Left ventricle myocardium inferior (tissue), 1 donor: ENCODE data around the gene FKBP15. TPM values are rescaled to one million over a fixed set of nuclear protein-coding genes. Genes with fewer than 3 reads are reported as not detected.

Source experiments
- DNase-seq: peaks from one replicate; pipeline ENCODE4 v3.0.0-alpha.2; 2020
- H3K27ac ChIP-seq: fragments of 200-600 bp; replicated peaks from 2 replicates; pipeline ENCODE4 v1.8.0; 2021
- H3K27me3 ChIP-seq: fragments of 200-600 bp; 2 replicates; pipeline ENCODE4 v1.8.0; 2021; ENCODE audit warnings: low read depth
- H3K36me3 ChIP-seq: fragments of 200-600 bp; 2 replicates; pipeline ENCODE4 v1.8.0; 2021
- H3K4me1 ChIP-seq: fragments of 200-600 bp; 2 replicates; pipeline ENCODE4 v1.8.0; 2021
- H3K4me3 ChIP-seq: fragments of 200-600 bp; 2 replicates; pipeline ENCODE4 v1.8.0; 2021; ENCODE audit warnings: mild to moderate bottlenecking, moderate library complexity
- H3K9me3 ChIP-seq: fragments of 200-600 bp; replicated peaks from 2 replicates; pipeline ENCODE4 v1.8.0; 2021
- CTCF ChIP-seq: fragments of 200-600 bp; IDR thresholded peaks from 2 replicates; pipeline ENCODE4 v1.8.0; 2021; ENCODE audit warnings: antibody characterized with exemption, mild to moderate bottlenecking, borderline replicate concordance
- intact Hi-C: fragments of 100-400 bp; cut with micrococcal nuclease; formaldehyde crosslinking; loops from one replicate; pipeline ENCODE4 v1.11.0; 2022
- total RNA-seq: library from RNA; stranded (reverse); fragmentation: NEBNext Ultra II Directional; extraction: Animal tissue kit (Norgen Biotek cat#: 25700); gene quantifications from one replicate; pipeline ENCODE4 v1.2.1, GENCODE V29; 2021
- donor health status: DM: no; HTN: yes; CAD: no; lungs with severe emphysema.

The FKBP15 gene
- total RNA-seq, 1 donor from 2014 or later, result 19.0 TPM

GRCh38 chr9:113266174-113266573 is 45.1 kb upstream of the FKBP15 start:
- TF ChIP-seq CTCF, result no peak
- peaks cover 70% of the 10 kb centered on the region for H3K36me3 ChIP-seq

GRCh38 chr9:113261917-113262671 is 41.0 kb upstream of the FKBP15 start:
- intact Hi-C loops, result no loop called here
- no peak for DNase-seq
- no peaks in the 10 kb centered on the region for H3K27me3 ChIP-seq
- no peaks in the 10 kb centered on the region for H3K9me3 ChIP-seq
- H3K36me3 ChIP-seq, result peaks cover 70% of the 10 kb centered on the region
- H3K4me1 ChIP-seq, result no peaks in the 10 kb centered on the region
- TF ChIP-seq CTCF, result no peak
- no peak overlapping the region for H3K27ac ChIP-seq
- no peak overlapping the region for H3K4me3 ChIP-seq

More at GRCh38 chr9:113266174-113266573, 45.1 kb upstream of the FKBP15 start:
- Histone ChIP-seq H3K27ac (no peak overlapping the region), H3K4me3 (no peak overlapping the region), H3K4me1 (peaks cover 10% of the 10 kb centered on the region), H3K27me3 (no peaks in the 10 kb centered on the region), H3K9me3 (no peaks in the 10 kb centered on the region)
- intact Hi-C loops, result no loop called here
- DNase-seq, result no peak

GRCh38 chr9:113258282-113258681 is 37.2 kb upstream of the FKBP15 start:
- H3K27me3 ChIP-seq, result no peaks in the 10 kb centered on the region
- no peaks in the 10 kb centered on the region for H3K9me3 ChIP-seq
- H3K27ac ChIP-seq, result no peak overlapping the region
- no peak overlapping the region for H3K4me3 ChIP-seq
- intact Hi-C loops, result no loop called here
- H3K4me1 ChIP-seq, result no peaks in the 10 kb centered on the region
- DNase-seq, result no peak
- no peak for TF ChIP-seq CTCF
- peaks cover 65% of the 10 kb centered on the region for H3K36me3 ChIP-seq

GRCh38 chr9:113257863-113258262 is 36.8 kb upstream of the FKBP15 start:
- H3K4me1 ChIP-seq, result no peaks in the 10 kb centered on the region
- no peak overlapping the region for H3K27ac ChIP-seq
- no peak for TF ChIP-seq CTCF
- H3K9me3 ChIP-seq, result no peaks in the 10 kb centered on the region
- H3K4me3 ChIP-seq, result no peak overlapping the region
- H3K27me3 ChIP-seq, result no peaks in the 10 kb centered on the region
- no peak for DNase-seq
- peaks cover 65% of the 10 kb centered on the region for H3K36me3 ChIP-seq
- intact Hi-C loops, result no loop called here

- H3K4me1 ChIP-seq, result no peaks in the 10 kb centered on the region
- peaks cover 6% of the 10 kb centered on the region for H3K9me3 ChIP-seq
- no peak overlapping the region for H3K27ac ChIP-seq
- no peaks in the 10 kb centered on the region for H3K27me3 ChIP-seq
- no peak for DNase-seq
- intact Hi-C loops, result no loop called here
- H3K4me3 ChIP-seq, result no peak overlapping the region
- peaks cover 42% of the 10 kb centered on the region for H3K36me3 ChIP-seq
- no peak for TF ChIP-seq CTCF
Observed at GRCh38 chr9:113255438-113255837, 34.4 kb upstream of the FKBP15 start.
